ENCODE measurements around the gene INPP5A.

Gene INPP5A

GRCh38 chr10:132578287-132578951, 40.8 kb downstream of the INPP5A start:
- DNase-seq (ENCODE audit: low read depth, low spot score) = no peak

DNA sequence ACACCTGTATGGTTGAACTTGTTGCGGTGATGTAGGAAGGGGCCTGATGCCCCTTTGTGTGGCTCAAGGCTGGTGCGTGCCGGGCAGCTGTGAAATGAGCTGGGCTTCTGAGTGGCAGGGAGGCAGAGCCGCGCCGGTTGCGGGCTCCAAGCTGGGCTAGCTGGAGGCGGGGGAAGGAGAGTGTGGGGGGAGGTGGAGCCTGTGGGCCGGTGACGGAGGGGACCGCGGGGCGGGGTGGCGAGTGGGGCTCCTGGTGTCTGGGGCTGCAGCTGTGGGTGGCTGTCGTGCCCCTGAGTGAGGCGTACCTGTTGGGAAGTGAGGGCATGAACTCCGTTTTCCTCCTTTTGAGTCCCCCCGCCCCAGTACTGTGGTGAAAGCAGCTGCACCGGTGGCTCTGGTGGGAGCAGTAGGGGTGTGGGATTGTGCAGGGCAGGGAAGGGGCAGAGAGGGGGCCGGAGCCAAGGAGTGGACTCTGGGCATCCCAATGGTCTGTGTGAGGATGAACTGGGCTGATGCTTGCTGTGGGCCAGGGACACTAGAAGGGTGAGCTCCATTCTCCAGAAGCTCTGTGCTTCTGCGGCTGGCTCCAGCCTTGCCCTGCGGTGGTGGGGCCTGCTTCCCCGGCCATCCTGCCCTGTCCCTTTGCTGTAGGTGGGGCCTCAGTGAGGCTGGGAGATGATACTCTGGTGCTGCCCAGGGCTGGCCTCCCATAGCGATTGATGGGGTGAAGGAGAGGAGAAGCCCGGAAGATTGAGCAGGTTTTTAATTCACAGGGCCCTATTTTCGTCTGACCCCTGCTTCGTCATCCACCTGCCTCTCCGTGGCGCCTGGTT, 41.7 kb downstream of the INPP5A start:
- no peak for DNase-seq (ENCODE audit: low read depth, low spot score)

DNA sequence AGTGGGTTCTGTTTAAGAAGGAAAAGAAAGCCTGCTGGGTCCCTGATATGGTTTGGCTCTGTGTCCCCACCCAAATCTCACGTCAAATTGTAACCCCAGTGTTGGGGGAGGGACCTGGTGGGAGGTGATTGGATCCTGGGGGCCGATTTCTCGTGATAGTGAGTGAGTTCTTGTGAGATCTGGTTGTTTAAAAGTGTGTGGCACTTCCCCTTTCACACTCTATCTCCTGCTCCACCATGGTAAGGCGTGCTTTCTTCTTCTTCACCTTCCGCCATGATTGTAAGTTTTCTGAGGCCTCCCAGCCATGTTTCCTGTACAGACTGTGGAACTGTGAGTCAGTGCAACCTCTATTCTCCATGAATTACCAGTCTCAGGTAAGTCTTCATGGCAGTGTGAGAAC, 42.6 kb downstream of the INPP5A start:
- no peak for DNase-seq (ENCODE audit: low read depth, low spot score)

GRCh38 chr10:132580617-132581016, 43.0 kb downstream of the INPP5A start:
- no peak for DNase-seq (ENCODE audit: low read depth, low spot score)

DNA sequence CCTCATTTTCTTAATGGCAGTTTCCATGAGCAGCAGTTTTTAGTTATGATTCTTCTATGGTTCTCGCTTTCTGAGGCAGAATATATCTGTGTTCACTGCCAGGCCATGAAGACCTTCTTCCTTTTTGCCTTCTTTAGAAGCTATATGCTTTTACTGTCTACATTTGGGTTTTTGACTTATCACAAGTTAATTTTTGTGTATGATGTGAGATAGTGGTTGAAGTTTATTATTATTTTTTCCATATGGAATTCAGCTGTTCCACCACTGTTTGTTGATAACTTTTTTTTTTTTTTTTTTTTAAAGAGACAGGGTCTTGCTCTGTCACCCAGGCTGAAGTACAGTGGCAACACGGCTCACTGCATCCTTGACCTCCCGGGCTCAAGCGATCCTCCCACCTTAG, 44.5 kb downstream of the INPP5A start:
- DNase-seq (ENCODE audit: low read depth, low spot score) = no peak

DNA sequence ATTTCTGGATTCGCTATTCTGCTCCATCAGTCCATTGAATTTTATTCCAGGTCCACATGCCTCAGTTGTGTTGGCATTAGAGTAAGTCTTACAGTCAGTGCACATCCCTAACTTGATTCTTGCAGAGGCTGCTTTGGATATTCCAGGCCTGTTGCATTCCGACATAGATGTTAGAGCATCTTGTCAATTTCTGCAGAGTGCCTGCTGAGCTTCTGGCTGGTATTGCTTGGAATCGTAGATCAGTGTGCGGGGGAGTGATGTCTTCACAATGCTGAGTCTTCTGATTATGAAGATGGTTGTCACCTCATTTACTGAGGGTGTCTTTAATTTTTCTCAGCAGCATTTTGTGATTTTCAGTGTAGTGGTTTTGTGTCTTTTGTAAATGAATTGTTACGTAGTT, 45.2 kb downstream of the INPP5A start:
- no peak for DNase-seq (ENCODE audit: low read depth, low spot score)

GRCh38 chr10:132583456-132583855, 45.9 kb downstream of the INPP5A start:
- DNase-seq (ENCODE audit: low read depth, low spot score) = no peak

- DNase-seq (ENCODE audit: low read depth, low spot score) = no peak
Measured at GRCh38 chr10:132584081-132584480, 46.5 kb downstream of the INPP5A start.

DNA sequence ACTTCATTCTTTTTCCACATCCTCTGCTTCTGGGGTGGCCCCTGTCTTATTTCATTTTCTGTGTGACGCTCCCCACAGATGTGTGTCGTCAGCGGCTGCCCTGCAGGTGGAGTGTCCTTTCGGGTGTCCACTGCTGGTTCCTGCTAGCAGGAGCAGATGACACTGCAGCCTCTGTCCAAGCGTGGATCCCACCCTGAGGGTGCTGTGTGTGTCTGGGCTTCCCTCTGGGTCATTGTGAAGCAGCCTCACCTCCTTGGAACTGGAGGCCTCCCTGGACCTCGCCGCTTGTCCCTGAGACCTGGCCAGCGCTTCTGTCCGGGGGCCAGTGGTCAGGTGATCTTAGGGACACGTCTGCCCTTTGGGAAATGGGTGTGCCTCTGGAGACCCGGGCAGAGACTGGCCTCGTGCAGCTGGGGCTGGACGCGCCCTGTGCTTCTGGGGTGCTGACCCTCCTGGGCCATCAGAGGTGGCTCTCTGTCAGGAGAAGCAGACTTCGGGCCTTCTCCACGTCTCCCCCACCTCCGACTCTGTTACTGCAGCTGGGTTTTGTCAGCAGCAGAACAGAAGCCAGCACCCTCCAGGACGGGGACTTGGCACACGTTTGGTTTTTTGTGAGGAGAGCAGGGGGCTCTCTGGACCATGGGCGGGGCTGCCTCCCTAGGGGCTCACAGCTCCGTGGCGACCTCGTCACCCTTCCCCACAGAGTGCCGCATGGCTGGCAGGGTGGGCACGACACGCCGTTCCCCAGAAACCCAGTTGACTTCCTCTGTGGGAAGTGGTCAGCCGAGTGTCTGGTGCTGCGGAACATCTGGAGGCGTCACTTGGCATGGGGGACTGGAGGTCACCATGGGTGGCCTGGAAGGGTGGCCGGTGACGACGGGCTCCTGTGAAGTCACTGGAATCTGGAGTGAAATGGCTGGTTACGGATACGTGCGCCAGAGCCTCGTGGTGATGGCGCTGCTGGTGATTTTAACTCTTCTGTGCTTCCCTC, 48.4 kb downstream of the INPP5A start:
- DNase-seq (ENCODE audit: low read depth, low spot score) = no peak

- DNase-seq (ENCODE audit: low read depth, low spot score) = no peak
Measured at GRCh38 chr10:132586739-132587138, 49.2 kb downstream of the INPP5A start.

GRCh38 chr10:132587175-132587574, 49.6 kb downstream of the INPP5A start:
- no peak for DNase-seq (ENCODE audit: low read depth, low spot score)

- DNase-seq (ENCODE audit: low read depth, low spot score) = no peak
Measured at GRCh38 chr10:132588301-132589013, 50.9 kb downstream of the INPP5A start.

DNA sequence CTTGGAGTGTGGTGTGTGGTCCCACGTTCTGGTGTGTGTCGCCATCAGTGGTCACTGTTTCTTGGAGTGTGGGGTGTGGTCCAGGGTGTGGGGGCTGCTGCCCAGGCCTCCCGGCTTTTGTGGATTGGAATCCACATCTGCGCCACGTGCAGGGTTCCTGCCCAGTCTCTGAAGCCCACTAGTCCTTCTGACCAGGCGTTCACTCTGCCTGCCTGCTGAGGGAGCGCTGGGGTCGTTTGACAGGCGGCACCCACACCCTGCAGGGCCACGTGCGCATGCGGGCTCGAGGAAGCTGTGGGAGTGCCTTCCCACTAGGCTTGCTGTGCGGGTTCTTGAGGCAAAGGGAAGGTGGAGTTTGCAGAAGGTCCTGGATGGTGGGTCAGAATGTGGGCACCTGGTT, 51.4 kb downstream of the INPP5A start:
- DNase-seq (ENCODE audit: low read depth, low spot score) = no peak

GRCh38 chr10:132589681-132590080, 52.1 kb downstream of the INPP5A start:
- DNase-seq (ENCODE audit: low read depth, low spot score) = no peak

- DNase-seq (ENCODE audit: low read depth, low spot score) = no peak
Measured at GRCh38 chr10:132590094-132590751, 52.6 kb downstream of the INPP5A start.

- DNase-seq (ENCODE audit: low read depth, low spot score) = no peak
Measured at GRCh38 chr10:132590752-132591121, 53.1 kb downstream of the INPP5A start.

DNA sequence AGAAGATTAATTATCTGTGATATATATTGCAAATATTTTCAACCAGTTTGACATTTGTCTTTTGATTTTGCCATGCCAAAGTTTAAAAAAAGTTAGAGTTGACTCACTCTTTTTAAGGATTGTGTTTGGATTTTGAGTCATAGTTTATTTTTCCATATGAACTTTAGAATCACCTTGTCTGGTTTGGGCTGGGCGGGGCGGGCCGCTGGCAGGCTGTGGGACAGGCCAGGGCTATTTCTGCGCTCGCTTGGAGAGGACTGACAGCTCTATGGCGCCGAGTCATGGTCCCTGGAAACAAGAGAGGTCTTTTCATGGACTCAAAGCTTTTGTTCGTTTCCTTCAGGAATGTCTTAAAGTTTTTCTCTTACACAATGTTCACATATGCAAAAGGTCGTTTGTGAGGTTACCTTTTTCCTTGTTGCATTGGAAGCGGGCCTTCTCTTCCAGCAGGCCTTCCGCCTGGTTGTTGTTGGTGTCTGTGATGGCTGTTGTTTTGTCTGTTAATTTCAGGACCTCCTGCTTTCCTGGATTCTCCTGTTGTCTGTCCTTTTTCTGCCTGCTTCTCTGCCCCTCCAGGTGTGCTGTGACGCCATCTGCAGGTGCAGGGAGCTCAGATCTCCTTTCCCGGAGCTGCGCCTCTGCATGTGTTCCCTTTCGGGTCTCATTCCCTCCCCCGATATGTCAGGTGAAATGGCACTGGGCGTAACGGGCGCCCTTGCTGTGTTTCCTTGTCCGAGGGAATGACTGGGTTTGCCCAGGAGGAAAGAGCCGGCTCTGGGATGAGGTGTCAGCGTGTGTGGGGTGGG, 53.8 kb downstream of the INPP5A start:
- no peak for DNase-seq (ENCODE audit: low read depth, low spot score)

DNA sequence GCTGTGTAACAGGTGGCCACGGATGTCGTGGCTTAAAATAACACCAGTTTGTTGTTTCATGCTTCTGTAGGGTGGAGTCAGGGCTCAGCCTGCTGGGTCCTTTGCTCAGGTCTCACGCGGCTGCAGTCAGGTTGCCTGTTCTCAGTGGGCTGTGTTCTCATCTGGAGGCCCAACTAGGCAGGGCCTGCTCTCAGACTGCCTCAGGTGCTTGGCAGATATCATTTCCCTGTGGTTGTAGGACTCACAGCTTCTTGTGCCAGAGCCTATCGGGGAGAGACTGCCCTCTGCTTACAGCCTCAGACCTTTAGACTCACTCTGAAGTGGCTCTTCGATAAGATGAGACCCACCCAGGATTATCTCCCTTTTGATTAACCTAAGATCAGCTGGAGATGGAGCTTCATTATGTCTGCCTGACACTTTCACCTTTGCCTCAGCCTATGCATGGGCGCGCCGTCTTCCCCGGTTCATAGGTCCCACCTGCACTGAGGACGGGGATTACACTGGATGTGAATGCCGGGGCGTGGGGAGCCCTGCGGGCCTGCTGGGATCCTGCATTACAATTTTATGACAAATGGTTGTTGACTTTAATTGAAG, 55.3 kb downstream of the INPP5A start:
- DNase-seq (ENCODE audit: low read depth, low spot score) = no peak

- no peak for DNase-seq (ENCODE audit: low read depth, low spot score)
Measured at GRCh38 chr10:132593389-132593788, 55.8 kb downstream of the INPP5A start.

Data from brain pericyte (primary cell).